HCT116 (cell line): ENCODE measurements around the gene TATDN2. TPM values are rescaled to one million over a fixed set of nuclear protein-coding genes. Genes with fewer than 3 reads are reported as not detected.

Source experiments
- ATAC-seq: fragments of 200-7000 bp; cut with Tn5 transposase; 2 replicates; pipeline ENCODE4 v1.9.1; 2020; ENCODE audit warnings: mild to moderate bottlenecking, moderate library complexity
- BruUV-seq: library from RNA; stranded (reverse); fragments of 400-500 nt; replicated peaks from 2 replicates; lab custom pipeline; 2021; lab: Mats Ljungman, UMichigan
- CTCF ChIA-PET: fragments of 300-600 bp; sonication (Branson Sonifier 250); formaldehyde crosslinking; loops from one replicate; lab custom pipeline; 2021; ENCODE audit warnings: antibody characterized with exemption; lab: Charles Lee
- POLR2A ChIA-PET: fragments of 300-600, 350-600 bp; sonication (Branson Sonifier 250); formaldehyde crosslinking; loops from one replicate; lab custom pipeline; 2021; ENCODE audit warnings: antibody characterized with exemption; lab: Charles Lee
- RAD21 ChIA-PET, 2 experiments: fragments of 300-600 bp; sonication (Branson Sonifier 250); formaldehyde crosslinking; loops; one replicate each; lab custom pipeline; 2023; ENCODE audit warnings: low total read pairs in 2 of 2; ENCODE audit not compliant: uncharacterized antibody in 2 of 2, unreplicated experiment in 2 of 2, low non-redundant PET in 1 of 2; lab: Charles Lee
- DNase-seq: peaks from one replicate; pipeline ENCODE4 v3.0.0-alpha.2; 2010; ENCODE audit warnings: low read depth, low spot score
- H2AFZ ChIP-seq: fragments of 200-600 bp; shearing (Covaris generic), sonication (generic); 2 replicates; pipeline ENCODE4 v1.6.1; 2017; ENCODE audit warnings: low read depth, mixed run types, mixed read lengths, antibody characterized with exemption, low read length; ENCODE audit not compliant: poor library complexity, severe bottlenecking
- H3K27ac ChIP-seq: 2 replicates; pipeline ENCODE4 v1.5.1; 2012; ENCODE audit warnings: low read depth, low read length
- H3K27me3 ChIP-seq: fragments of 200-600 bp; sonication (generic); 2 replicates; pipeline ENCODE4 v1.6.1; 2016; ENCODE audit warnings: mixed run types, low read length, mixed read lengths; ENCODE audit not compliant: insufficient read depth
- H3K36me3 ChIP-seq, 2 experiments: fragments of 200-500 bp in 1 of 2; fragments of 200-600 bp in 1 of 2; sonication (Bioruptor generic) in 1 of 2; sonication (generic) in 1 of 2; 2 replicates each; pipeline versions ENCODE4 v1.5.1 to v1.6.1; 2014 to 2016; ENCODE audit warnings: low read length in 2 of 2, inconsistent platforms in 1 of 2, mixed read lengths in 1 of 2, mixed run types in 1 of 2; ENCODE audit not compliant: insufficient read depth in 2 of 2, control insufficient read depth in 1 of 2
- H3K4me1 ChIP-seq, 2 experiments: fragments of 200-600 bp in 1 of 2; sonication (generic) in 1 of 2; 2 replicates each; pipeline versions ENCODE4 v1.5.1 to v1.6.1; 2012 to 2017; ENCODE audit warnings: low read length in 2 of 2, inconsistent platforms in 1 of 2, mild to moderate bottlenecking in 1 of 2, mixed read lengths in 1 of 2, mixed run types in 1 of 2, moderate library complexity in 1 of 2; ENCODE audit not compliant: insufficient read depth in 2 of 2, control insufficient read depth in 1 of 2
- H3K4me2 ChIP-seq: fragments of 200-600 bp; sonication (generic); 2 replicates; pipeline ENCODE4 v1.6.1; 2017; ENCODE audit warnings: mixed run types, low read length, mixed read lengths
- H3K4me3 ChIP-seq, 2 experiments: fragments of 200-600 bp in 1 of 2; sonication (generic) in 1 of 2; replicated peaks in 1 of 2; 2 replicates each; pipeline ENCODE4 v1.5.1; 2011 to 2016; ENCODE audit warnings: low read length in 2 of 2, control low read depth in 1 of 2, low read depth in 1 of 2, mild to moderate bottlenecking in 1 of 2, mixed read lengths in 1 of 2, mixed run types in 1 of 2
- H3K79me2 ChIP-seq: fragments of 200-600 bp; sonication (generic); 2 replicates; pipeline ENCODE4 v1.6.1; 2017; ENCODE audit warnings: mild to moderate bottlenecking, mixed run types, low read length, moderate library complexity, mixed read lengths; ENCODE audit not compliant: insufficient read depth
- H3K9ac ChIP-seq: fragments of 200-600 bp; sonication (generic); 2 replicates; pipeline ENCODE4 v1.6.1; 2016; ENCODE audit warnings: low read length, mixed read lengths
- H3K9me2 ChIP-seq: fragments of 200-600 bp; sonication (generic), shearing (Covaris generic); 2 replicates; pipeline ENCODE4 v1.6.1; 2017; ENCODE audit warnings: mixed run types, mild to moderate bottlenecking, moderate library complexity; ENCODE audit not compliant: insufficient read depth
- H3K9me3 ChIP-seq, 2 experiments: fragments of 200-500 bp in 1 of 2; fragments of 200-600 bp in 1 of 2; sonication (Bioruptor generic) in 1 of 2; sonication (generic) in 1 of 2; 2 replicates each; pipeline ENCODE4 v1.6.1; 2014 to 2017; ENCODE audit warnings: low read length in 2 of 2, mixed read lengths in 2 of 2, inconsistent platforms in 1 of 2, low read depth in 1 of 2, mild to moderate bottlenecking in 1 of 2, mixed run types in 1 of 2, moderate library complexity in 1 of 2; ENCODE audit not compliant: control insufficient read depth in 1 of 2, insufficient read depth in 1 of 2
- H4K20me1 ChIP-seq: fragments of 200-600 bp; sonication (generic), shearing (Covaris generic); 2 replicates; pipeline ENCODE4 v1.6.1; 2017; ENCODE audit warnings: mixed run types, mild to moderate bottlenecking, moderate library complexity; ENCODE audit not compliant: insufficient read depth
- CBX3 ChIP-seq: IDR thresholded peaks from 2 replicates; pipeline ENCODE4 v1.6.1; 2012; ENCODE audit warnings: low read depth
- EGR1 ChIP-seq: IDR thresholded peaks from 2 replicates; pipeline ENCODE4 v1.6.1; 2012; ENCODE audit warnings: low read depth
- ELF1 ChIP-seq: IDR thresholded peaks from 2 replicates; pipeline ENCODE4 v1.6.1; 2012; ENCODE audit warnings: low read depth, borderline replicate concordance
- EZH2 ChIP-seq: fragments of 200-600 bp; sonication (generic); IDR thresholded peaks from 2 replicates; pipeline ENCODE4 v1.6.1; 2017; ENCODE audit warnings: antibody characterized with exemption, mixed run types
- JUND ChIP-seq: IDR thresholded peaks from 2 replicates; pipeline ENCODE4 v1.6.1; 2012
- POLR2AphosphoS5 ChIP-seq: IDR thresholded peaks from 2 replicates; pipeline ENCODE4 v1.6.1; 2011; ENCODE audit warnings: mild to moderate bottlenecking, low read depth, low read length, moderate library complexity
- TCF7L2 ChIP-seq: IDR thresholded peaks from 2 replicates; pipeline ENCODE4 v1.7.0; 2011; ENCODE audit warnings: borderline replicate concordance, inconsistent platforms; ENCODE audit not compliant: insufficient read depth, insufficient read length; ENCODE audit errors: extremely low read depth
- intact Hi-C: fragments of 100-400 bp; cut with micrococcal nuclease; formaldehyde crosslinking; loops from 2 replicates; pipeline ENCODE4 v1.10.0; 2022
- total RNA-seq: library from RNA; stranded (reverse); gene quantifications from one replicate; pipeline ENCODE4 v1.2.1, GENCODE V29; 2021; ENCODE audit not compliant: unreplicated experiment

Gene TATDN2
- total RNA-seq, 1 experiment from 2014 or later, result 26.8 TPM

DNA sequence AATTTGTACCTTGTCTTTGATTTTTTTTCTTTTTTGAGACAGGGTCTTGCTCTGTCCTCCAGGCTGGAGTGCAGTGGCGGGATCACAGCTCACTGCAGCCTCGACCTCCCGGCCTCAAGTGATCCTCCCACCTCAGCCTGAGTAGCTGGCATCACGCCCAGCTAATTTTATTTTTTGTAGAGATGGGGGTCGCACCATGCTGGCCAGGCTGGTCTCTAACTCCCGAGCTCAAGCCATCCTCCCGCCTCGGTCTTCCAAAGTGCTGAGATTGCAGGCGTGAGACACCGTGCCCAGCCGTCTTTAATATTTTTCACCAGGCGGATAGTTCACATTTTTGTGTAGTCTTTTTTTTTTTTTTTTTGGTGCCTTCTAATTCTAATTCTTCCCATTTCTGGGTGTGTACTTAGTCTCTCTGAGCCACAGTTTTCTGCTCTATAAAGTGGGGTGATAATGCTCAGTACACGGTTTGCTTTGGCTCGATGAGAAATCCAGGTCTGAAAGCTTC, 528 bp upstream of the TATDN2 start (continued):
- no peak for TF ChIP-seq EZH2
- TF ChIP-seq JUND, result no peak
- no peak for TF ChIP-seq POLR2AphosphoS5
- TF ChIP-seq ELF1, result no peak

DNA sequence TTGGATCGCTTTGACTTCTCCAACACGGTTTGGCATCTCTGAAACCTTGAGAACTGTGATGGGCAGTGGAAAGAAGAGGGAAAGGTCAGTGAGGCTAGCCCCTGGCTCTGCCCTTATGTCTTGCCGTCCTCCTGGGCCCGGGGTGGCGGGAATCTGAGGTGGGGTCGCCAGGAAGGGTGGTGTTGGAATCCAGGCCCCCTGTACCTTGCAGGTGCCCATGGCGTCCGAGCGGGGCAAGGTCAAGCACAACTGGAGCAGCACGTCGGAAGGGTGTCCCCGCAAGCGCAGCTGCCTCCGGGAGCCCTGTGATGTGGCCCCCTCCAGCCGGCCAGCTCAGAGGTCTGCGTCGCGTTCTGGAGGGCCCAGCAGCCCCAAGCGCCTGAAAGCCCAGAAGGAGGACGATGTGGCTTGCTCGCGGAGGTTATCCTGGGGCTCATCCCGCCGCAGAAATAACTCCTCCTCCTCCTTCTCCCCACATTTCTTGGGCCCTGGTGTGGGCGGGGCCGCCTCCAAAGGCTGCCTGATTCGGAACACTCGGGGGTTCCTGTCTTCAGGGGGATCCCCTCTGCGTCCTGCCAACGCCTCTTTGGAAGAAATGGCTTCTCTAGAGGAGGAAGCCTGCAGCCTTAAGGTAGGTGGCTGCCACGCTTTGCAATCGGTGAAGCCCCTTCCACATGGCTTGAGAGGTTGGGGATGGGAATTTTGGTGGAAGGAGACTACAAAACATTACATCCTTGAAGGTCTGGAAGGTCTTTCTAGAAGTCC, 907 bp downstream of the TATDN2 start:
- peak overlapping the region; percentile 91 for H3K4me2 ChIP-seq
- peaks cover 6 to 20% of the 10 kb centered on the region in 2 experiments; a peak in 3 of 4 replicates for H3K4me1 ChIP-seq
- POLR2A ChIA-PET, result no interaction called here
- peaks cover 3 to 23% of the 10 kb centered on the region in 2 experiments; a peak in 2 of 4 replicates for H3K9me3 ChIP-seq
- H3K4me3 ChIP-seq, result peak overlapping the region; percentile 65 to 84
- no peaks in the 10 kb centered on the region for H3K9me2 ChIP-seq
- ATAC-seq (peak; percentile 14), DNase-seq (no peak)
- no peak for TF ChIP-seq EGR1
- TF ChIP-seq POLR2AphosphoS5, result 0 out of 2 replicates have a peak, but pooled peaks have one; percentile 26
- intact Hi-C loops, result no loop called here
- no peak overlapping the region for H2AFZ ChIP-seq
- CTCF ChIA-PET, result interaction anchor here (1.3 kb wide), 1 partner anchor 14 kb away, joined by 14 read pairs; no protein-coding TSS in a partner anchor
- RAD21 ChIA-PET, result no interaction called here
- peak overlapping the region; percentile 90 for H3K9ac ChIP-seq
- peaks cover 48% of the 10 kb centered on the region for H3K79me2 ChIP-seq
- peaks cover 0 to 29% of the 10 kb centered on the region in 2 experiments; a peak in 1 of 4 replicates for H3K36me3 ChIP-seq
- peak overlapping the region; percentile 76 for H3K27ac ChIP-seq
- no peaks in the 10 kb centered on the region for H3K27me3 ChIP-seq
- no peaks in the 10 kb centered on the region for H4K20me1 ChIP-seq
- BruUV-seq, result no TSS peak

DNA sequence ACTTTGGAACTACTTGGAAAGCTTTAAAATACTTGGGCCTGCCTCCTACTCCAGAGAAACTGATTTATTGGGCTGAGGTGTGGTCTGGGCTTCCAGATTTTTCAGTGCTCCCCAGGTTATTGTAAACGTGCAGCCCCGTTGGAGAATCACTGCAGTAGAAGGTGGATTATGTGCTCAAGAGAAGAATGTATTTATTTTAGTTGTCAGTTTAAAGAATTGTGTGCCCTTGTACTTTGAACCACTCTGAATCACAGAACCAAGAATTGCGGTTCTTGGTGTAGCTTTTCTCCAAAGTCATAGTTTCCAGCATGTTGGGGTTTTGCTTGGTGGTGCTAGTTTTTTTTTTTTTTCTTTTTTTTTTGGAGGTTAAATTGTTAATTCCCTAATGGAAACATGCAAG, 1.6 kb downstream of the TATDN2 start:
- no peak for DNase-seq
- ChIA-PET CTCF (no interaction called here), RAD21 (no interaction called here), POLR2A (no interaction called here)
- Histone ChIP-seq H3K27ac (no peak overlapping the region), H3K4me1 (peaks cover 6 to 20% of the 10 kb centered on the region in 2 experiments; a peak in 3 of 4 replicates), H2AFZ (no peak overlapping the region), H3K79me2 (peaks cover 55% of the 10 kb centered on the region), H3K4me2 (peak overlapping the region; percentile 91), H3K9me3 (peaks cover 3 to 18% of the 10 kb centered on the region in 2 experiments; a peak in 2 of 4 replicates), H3K4me3 (peak overlapping the region; percentile 65 to 84), H3K9me2 (no peaks in the 10 kb centered on the region), H4K20me1 (no peaks in the 10 kb centered on the region), H3K9ac (peak overlapping the region; percentile 90), H3K27me3 (no peaks in the 10 kb centered on the region), H3K36me3 (peaks cover 2 to 25% of the 10 kb centered on the region in 2 experiments; a peak in 2 of 4 replicates)
- ATAC-seq, result no peak
- no peak for TF ChIP-seq EGR1
- no peak for TF ChIP-seq TCF7L2
- TF ChIP-seq CBX3, result no peak
- intact Hi-C loops, result no loop called here
- BruUV-seq, result no TSS peak
